NCI-H1694 (cell line): ENCODE data around the gene FHL1.
"Not testable (repeated sequence)": the region's sequence is repeated elsewhere in the genome, so short reads cannot be mapped to it uniquely, and the experiment has no call there.

ENCODE experiments used
- DNase-seq: peaks from one replicate; lab custom pipeline; 2025; lab: John Stamatoyannopoulos, UW

FHL1 gene

DNA sequence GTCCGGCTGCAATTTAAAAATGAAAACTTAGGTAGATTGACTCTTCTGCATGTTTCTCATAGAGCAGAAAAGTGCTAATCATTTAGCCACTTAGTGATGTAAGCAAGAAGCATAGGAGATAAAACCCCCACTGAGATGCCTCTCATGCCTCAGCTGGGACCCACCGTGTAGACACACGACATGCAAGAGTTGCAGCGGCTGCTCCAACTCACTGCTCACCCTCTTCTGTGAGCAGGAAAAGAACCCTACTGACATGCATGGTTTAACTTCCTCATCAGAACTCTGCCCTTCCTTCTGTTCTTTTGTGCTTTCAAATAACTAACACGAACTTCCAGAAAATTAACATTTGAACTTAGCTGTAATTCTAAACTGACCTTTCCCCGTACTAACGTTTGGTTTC lies 62.9 kb downstream of the FHL1 start:
- no peak for DNase-seq

DNA sequence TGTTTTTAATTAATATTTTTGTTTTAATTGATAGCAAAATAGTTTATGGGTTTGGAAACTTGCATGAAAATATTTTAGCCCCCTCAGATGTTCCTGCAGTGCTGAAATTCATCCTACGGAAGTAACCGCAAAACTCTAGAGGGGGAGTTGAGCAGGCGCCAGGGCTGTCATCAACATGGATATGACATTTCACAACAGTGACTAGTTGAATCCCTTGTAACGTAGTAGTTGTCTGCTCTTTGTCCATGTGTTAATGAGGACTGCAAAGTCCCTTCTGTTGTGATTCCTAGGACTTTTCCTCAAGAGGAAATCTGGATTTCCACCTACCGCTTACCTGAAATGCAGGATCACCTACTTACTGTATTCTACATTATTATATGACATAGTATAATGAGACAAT lies 63.5 kb downstream of the FHL1 start:
- DNase-seq: no peak

DNA sequence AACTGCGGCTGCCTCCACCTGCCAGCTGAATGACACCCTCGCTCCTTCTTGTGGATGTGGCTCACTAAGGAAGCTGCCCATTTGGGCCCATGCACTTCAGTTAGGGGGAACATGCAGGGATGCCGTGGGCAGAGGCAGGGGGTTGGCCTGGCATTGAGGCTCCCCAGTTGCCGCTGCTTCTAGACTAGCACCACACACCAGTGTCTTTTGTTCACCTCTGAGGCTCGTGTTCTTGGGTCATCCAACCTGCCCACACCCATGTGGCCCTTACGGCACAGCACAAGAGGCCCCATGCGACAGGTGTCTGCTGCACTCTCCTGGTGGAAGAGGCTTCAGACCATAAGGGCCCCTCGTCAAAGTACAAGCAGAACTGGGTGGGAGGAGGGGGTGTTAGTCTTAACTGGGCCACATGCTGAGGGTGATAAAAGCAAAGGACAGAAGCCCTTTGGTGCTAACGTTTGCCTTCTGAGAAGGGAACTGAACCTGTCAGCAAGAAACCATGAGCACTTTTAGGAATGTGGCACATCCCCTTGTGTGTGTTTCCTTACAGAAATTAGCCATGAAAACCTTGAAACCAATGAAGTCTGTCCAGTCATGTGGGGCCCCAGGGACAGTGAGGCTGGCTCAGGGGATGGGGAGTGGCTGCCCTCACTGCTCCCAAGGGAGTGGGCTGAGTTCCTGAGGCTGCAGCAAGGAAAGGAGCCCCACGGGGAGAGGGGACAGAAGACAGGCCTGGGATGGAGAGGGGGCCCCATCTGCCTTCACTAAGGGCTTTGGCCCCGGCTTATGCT lies 64.6 kb downstream of the FHL1 start:
- no peak for DNase-seq

DNA sequence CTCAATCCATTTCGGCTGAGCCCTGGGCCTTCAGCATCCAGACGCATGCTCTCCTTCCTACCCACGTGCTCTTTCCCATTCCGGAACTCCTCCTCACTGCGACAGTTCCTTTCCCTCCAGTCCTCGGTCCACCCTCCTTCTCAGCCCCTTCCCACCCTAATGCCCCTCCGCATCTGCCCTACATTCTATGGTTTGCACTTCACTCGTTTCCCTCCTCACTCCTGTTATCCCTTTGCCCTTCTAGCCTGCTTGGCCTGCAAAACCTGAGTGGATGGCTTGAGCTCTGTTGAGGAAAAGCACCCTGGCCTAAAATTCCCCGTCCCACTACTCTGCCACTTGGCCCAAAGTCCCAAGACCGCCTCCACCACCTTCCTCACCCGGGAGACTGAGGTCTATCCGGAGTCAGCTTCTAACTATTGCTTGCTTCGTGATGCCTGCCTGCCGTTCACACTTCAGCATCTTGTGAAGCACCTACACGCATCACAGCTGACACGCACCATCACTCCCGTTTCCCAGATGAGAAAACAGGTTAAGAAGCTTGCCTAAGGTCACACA lies 65.3 kb downstream of the FHL1 start:
- DNase-seq: no peak

DNA sequence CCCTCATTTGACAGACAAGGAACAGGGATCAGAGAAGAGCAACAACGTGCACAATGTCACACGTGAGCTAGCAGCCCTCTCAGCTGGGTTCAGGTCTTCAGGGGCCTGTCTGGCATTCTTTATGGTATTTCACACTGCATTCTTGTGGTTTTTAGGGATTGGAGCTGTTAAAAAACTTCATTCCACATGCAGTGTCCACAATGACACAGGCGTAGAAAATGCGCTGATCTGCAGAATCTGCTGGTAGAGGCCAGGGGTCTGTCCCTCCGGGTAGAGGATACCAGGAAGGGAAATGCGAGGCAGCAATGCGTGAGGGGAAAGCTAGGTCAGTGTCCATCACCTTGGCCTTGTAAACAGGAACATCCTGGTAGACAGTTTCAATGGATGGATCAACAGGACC lies 67.2 kb downstream of the FHL1 start:
- no peak for DNase-seq

DNA sequence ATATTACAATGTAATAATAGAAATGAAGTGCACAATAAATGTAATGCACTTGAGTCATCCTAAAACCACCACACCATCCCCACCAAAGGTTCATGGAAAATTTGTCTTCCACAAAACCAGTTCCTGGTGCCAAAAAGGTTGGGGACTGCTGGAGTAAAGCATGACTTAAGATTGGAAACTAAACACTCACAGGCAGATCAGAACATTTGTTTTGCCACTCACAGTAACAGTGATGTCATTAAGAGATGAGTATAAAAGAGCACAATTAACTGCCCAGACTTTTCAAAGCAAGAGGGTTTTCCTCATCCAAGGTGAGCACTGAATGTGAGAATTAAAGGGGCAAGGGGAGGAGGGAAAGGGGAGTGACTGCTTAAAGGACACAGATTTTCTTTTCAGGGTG lies 68.2 kb downstream of the FHL1 start:
- no peak for DNase-seq

DNA sequence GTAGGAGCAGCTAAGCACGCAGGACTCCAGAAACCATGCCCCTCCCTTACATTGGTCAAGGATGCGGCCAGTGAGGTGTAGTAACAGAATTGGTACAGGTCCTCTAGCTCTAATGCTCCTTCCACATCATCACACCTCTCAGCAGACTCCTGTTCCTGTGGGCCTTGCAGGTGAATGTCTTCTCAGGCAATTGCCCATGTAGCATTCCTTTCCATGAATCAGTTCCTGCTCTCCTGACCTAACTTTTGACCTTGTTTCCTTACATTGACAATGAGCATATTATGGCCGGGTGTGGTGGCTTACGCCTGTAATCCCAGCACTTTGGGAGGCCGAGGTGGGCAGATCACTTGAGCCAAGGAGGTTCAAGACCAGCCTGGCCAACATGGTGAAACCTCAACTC lies 72.6 kb downstream of the FHL1 start:
- no peak for DNase-seq

DNA sequence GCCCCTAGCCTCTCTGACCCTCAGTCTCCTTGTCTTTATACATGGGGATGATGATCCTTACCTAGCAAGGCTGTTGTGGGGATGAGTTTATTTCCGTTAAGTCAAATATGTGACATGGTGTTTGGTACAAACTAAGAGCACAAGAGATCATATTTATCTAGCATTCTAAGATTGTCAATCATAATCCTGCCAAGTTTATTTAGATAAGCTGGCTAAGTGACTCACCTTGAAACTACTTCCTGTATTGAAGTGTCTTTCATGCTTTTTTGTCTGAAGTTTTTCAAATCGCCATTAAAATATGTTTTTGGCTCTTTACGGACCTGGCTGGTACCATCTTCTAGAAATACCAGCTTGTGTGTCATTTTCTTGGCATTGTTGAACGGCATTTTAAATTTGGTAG lies 73.2 kb downstream of the FHL1 start:
- DNase-seq: no peak

DNA sequence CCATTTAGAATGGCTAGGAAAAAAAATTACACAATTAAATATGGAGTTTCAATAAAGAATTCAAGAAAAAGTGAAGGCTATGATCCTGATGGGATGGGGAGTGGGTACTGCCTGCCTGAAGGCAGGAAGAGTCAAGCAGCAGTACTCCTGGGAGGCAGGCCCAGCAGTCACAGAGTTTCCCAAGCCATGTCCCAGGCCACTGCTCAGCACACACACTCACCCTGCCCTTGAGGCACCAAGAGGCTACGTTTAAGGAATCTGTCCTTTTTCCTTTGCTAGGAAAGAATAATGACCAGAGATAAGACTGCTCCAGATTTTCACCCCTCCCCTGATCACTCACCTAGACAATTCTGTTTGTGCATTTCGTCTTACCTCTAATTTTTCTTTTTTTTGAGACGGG lies 73.6 kb downstream of the FHL1 start:
- no peak for DNase-seq

DNA sequence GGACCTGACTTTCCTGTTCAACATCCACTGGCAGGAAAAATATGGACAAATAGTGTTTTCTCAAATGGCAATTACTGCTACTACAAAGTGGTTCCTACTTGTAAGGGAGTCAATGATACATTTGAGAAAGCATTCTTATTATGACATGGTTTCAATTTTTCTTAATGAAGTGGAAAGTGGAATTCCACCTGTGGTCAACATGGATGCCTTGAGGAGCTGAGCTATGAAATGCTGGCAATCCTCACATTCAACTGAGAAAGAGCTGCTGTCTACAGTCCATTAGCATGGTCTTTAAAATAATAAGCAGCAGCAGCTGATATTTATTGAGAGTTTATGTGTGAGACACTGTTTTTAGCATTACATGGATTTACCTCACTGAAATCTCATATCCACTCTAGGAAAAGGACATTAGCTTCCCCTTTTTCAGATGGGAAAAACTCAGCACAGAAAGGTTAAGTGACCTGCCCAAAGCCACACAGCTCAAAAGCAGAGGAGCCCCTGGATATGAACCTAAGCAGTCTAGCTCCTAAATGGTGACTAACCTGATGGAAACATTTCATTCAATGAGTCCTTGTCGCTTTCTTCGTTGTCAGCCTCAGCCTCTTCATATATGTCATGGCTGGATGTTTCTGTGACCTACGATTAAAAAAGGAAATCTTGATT lies 74.6 kb downstream of the FHL1 start:
- no peak for DNase-seq

DNA sequence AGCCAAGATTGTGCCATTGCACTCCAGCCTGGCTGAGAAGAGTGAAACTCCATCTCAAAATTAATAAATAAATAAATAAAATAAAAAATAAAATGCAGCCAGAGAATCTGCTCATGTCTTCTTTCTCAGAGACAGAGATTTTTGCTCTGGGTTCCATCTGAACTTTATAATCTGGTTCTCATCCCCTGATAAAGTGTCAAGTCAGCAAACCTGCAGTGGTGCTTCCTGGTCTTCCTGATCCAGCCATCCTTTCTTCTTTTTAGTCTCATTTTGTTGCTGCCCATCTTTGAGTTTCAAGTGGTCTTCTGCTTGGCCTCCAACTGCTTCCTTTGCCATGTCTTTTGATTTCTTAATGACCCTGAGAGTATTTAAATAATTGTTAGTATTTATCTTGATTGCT lies 79.7 kb downstream of the FHL1 start:
- DNase-seq: no peak

DNA sequence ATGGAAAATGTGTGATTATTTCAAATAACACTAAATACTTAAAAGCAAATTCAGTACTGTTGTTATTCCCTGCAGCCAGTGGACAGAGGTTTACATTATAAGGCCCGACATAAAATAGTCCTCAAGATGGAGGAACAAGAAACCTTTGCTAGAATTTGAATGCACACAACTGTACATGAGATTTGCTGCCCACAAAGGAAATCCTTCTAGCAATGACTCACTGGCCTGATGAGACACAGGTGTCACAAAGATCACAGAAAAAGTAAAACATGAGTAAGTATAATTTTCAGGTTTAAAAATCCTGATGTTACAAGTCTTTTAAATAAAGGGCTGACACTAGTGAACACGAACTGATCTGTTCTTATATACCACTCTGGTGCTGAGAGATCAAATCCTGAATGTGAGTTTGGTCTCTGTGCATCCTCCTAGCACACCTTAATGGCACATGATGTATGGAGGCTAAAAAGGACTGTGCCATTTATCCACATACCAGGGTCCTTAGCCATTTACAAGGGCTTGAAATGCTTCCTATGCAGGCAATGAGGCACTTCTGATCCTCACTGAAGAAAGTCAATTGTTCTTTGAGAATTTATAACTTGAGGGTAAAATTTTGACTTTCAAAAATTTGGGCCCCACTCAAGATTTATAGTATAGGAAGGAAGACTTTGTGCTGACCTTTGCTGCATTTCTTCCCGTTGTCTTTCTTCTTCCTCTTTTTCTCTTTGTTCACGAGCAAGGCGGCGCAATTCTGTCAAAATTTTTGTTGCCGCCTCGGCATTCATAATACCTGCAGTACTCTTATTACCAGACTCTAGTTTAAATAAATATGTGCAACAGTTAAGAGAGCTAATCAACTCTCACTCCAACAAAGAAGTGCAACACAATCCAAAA lies 80.9 kb downstream of the FHL1 start:
- no peak for DNase-seq

DNA sequence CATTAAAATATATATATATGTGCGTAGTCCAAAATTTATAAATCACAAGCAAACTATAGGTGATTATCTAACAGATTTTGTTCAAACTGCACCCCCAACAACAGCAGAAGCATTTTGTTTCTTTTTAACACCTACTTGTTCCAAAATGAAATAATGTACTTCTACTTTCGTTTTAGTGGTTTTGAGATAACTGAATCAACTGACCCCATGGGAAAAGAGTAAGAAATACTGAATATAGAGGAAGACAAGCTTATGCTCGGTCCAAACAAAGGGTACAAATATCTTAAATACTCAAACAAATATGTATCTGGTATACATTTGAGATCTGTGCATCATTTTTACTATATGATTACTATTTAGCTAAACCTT lies 81.5 kb downstream of the FHL1 start:
- DNase-seq: no peak

DNA sequence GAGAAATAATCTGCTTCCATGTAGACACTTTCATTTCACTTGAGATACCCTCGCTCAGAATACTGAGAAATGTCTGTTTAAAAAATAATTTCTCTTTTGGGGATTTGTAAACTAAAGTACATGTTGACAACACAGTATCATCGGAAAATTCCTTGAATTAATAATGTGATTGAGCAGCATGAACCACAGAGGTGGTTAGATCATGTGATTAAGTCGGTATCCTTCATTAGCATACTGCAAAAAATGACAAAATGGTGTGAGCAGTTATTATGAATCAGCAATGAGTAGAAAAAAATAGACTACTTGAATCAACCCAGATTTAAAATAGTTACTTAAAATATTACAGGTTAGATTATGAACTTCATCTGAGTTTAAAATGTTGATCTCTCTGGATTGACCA lies 89.7 kb downstream of the FHL1 start:
- DNase-seq: no peak

DNA sequence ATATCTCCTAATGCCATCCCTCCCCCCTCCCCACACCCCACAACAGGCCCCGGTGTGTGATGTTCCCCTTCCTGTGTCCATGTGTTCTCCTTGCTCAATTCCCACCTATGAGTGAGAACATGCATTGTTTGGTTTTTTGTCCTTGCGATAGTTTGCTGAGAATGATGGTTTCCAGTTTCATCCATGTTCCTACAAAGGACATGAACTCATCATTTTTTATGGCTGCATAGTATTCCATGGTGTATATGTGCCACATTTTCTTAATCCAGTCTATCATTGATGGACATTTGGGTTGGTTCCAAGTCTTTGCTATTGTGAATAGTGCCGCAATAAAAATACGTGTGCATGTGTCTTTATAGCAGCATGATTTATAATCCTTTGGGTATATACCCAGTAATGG lies 90.5 kb downstream of the FHL1 start:
- not testable (repeated sequence) for DNase-seq

DNA sequence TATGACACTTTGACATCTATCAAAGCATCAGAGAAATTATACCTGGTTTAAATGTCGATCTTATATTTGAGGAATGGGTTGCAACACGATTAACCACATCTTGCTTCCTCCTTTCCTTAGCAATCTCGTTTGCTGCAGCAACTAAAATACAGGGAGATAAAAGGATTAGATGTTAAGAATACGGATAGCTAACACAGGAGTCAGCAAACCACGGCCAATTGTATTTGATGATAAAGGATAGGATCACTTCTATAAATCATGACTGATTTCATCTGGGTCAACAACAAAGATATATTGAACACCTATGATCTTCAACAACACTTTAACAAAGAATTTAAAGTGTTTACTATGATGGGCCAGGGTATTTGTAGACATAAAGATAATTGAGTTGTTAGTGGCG lies 98.9 kb downstream of the FHL1 start:
- no peak for DNase-seq

DNA sequence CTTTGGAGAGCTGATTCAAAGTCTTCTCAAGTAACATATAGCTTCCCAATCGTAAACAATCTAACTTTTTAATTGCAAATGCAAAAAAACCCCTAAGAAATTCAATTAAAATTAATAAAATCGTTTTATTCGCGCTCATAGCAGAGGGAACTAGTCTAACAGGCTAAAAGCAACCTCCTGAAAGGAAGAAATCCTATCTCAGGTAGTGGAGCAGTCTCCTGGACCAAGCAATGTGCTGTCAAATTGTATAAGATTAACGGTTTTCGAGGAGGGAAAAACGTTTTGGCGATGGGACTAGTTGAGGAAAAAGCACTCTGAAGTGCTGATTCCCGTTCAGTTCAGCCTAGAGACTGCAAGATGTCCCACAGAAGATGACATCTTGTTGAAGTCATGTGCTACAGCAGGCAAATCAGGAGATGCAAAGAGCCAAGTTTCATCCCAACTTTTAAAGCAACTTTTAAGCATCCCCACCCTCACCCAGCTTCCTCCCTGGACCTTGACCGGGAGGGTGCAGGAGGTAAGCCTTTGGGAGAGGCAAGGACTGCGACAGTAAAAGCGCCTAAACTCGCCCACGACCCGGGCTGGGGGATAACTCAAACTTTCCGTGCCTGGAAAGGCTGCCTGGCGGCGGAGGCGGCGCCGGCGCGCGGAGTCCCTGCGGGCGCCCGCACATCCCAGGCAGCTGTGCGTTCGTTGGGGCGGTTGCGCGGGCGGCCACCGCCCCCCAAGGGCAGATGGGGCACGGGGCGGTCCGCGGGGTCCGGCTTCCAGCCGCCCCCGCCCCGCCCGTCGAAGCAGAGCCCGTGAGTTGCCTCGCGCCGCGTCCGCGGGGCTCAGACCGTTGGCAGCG lies 103.1 kb downstream of the FHL1 start:
- no peak for DNase-seq

DNA sequence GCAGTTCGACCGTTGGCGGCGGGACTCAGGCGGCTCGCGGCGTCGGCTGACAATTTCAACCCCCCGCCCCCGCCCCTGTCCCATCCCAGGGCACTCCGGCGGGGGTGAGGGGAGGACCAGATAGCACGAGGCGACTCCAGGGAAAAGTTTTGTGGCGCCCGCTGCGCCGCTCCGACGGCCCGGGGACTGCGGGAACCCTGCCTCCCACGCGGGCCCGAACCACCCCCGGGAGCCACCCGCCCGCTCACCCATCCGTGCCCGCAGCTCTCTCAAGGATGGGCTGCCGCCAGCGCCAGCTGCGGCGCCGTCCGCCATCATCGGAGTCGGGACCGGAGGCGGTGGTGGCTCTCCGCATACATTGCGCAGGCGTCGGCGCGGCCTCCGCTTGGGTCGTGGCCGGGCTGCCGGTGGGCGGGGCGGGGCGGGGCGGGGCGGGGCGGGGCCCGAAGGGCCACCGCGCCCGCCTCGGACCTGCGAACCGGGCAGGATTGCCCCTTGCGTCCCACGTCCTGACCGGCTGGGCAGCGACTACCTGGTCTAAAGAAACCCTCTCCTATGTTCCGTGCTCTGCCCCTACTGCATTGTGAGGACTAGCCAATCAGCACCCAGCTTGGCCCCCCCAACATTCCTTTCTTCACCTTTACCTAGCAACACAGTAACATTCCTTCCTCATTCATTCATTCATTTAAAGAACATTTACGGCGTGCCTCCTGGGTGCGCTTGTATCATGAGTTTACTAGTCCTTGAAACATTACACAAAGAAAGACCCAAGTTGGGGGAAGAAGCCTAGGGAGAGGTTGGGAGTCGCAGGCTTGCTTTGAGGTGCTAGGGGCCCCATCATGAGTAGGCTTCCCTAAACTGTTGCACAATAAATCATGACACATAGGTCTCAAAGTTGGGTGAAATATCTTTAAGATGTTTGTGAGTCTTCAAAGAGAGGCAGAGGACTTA lies 104.0 kb downstream of the FHL1 start, which contains the start of gene MAP7D3:
TSS of gene MAP7D3 (minus strand) at position 360 of the 951 bp plus-strand sequence. CDS start at position 318, 42 bp downstream.
- DNase-seq: peak; percentile 15

DNA sequence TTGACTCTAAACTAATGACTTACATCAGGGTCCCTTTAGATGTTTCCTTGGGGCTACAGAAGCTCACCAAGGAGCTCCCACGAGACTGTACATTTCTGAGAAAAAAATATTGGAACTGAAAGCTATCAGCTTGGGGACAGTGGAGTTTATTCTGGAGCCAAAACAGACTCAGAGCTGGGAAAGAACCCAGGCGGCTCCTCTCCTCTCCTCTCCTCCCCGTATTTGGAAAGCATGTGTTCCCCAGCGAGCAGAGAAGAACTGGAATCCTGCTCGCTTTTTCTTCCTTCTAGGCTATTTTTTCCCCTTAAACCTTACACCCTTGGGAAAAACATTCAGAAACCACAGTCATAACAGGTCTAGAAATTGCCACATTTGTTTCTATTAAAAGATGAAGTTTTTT lies 108.2 kb downstream of the FHL1 start:
- DNase-seq: no peak

DNA sequence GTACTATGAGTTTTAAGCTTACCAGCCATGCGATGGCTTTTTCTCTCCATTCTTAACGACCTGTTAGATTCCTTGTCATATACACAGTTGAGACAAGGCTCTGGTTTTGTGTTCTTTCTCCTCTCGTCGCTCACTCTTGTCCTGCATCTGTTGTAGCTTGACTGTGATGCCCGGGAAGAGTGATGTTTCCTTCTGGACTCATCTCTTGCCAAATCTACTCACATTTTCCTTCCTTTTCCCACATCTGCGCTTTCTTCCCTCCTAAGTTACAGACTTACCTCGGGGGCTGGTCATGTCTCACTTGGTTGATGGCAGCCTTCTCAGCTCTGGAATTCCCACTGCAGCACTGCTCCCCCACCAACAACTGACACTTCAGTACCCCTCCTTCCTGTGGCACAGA lies 108.7 kb downstream of the FHL1 start:
- DNase-seq: no peak
